ENCODE measurements around the gene NDUFA11. TPM values are rescaled to one million over a fixed set of nuclear protein-coding genes. Genes with fewer than 3 reads are reported as not detected.

Gene NDUFA11
- total and polyA plus RNA-seq, 2 of the 13 experiments (the other 11 are each of a cell fraction or from before 2014, with no cell fraction given), result 286 to 378 TPM

- TF ChIP-seq RNF2 (conservative IDR thresholded peaks at IDR 0.05; ENCODE audit: low read depth), result no peak
These were observed 26.0 kb upstream of the NDUFA11 start (continued) for GRCh38 chr19:5929625-5930024.

- Histone ChIP-seq H3K4me2 (ENCODE audit: low read depth, low read length) (no peak overlapping the region), H3K27me3 (ENCODE audit: control insufficient read depth in 1 of 2, insufficient read depth in 2 of 2, low read length in 2 of 2) (no peaks in the 10 kb centered on the region; a peak in 1 of 5 replicates), H3K27ac (ENCODE audit: extremely low read length, insufficient read depth, low read length) (no peak overlapping the region), H3K4me3 (replicated peaks in 1 of 3; ENCODE audit: insufficient read depth in 1 of 3, low read depth in 2 of 3, low read length in 3 of 3) (no peak overlapping the region), H2AFZ (ENCODE audit: low read length) (no peak overlapping the region), H3K9me3 (ENCODE audit: low read length) (no peaks in the 10 kb centered on the region), H3K79me2 (ENCODE audit: insufficient read depth, low read length) (peaks cover 2% of the 10 kb centered on the region), H3K9ac (ENCODE audit: insufficient read depth, low read depth, low read length) (no peak overlapping the region), H4K20me1 (ENCODE audit: insufficient read depth, low read length) (peaks cover 7% of the 10 kb centered on the region; the same call in 1 of the 2 replicates), H3K4me1 (ENCODE audit: insufficient read depth, low read length) (no peaks in the 10 kb centered on the region), H3K36me3 (replicated peaks in 1 of 2; ENCODE audit: control insufficient read depth in 1 of 2, insufficient read depth in 2 of 2, low read length in 2 of 2) (peaks cover 62 to 96% of the 10 kb centered on the region in 2 experiments)
- no peak for DNase-seq (ENCODE audit: low spot score)
- TF ChIP-seq RBM22 (optimal IDR thresholded peaks at IDR 0.05; ENCODE audit: low read length) (peak; percentile 47), ZSCAN25 (CRISPR knock-in tag; IDR thresholded peaks at IDR 0.05) (no peak), ATF5 (CRISPR knock-in tag; IDR thresholded peaks at IDR 0.05; ENCODE audit: low read depth) (no peak), ATF7 (IDR thresholded peaks at IDR 0.05) (no peak), ATF7 (CRISPR knock-in tag; IDR thresholded peaks at IDR 0.05) (no peak), AGO2 (optimal IDR thresholded peaks at IDR 0.05; ENCODE audit: low read depth, low read length) (peak; percentile 52), SP4 (CRISPR knock-in tag; IDR thresholded peaks at IDR 0.05) (no peak), ZNF101 (CRISPR knock-in tag; IDR thresholded peaks at IDR 0.05; ENCODE audit: borderline replicate concordance, low read depth) (no peak), EEA1 (CRISPR knock-in tag; IDR thresholded peaks at IDR 0.05; ENCODE audit: borderline replicate concordance) (no peak), MAZ (IDR thresholded peaks at IDR 0.05; ENCODE audit: borderline replicate concordance, low read depth, low read length) (no peak), MAZ (CRISPR knock-in tag; IDR thresholded peaks at IDR 0.05; ENCODE audit: low read depth) (no peak), SMYD3 (CRISPR knock-in tag; IDR thresholded peaks at IDR 0.05) (no peak), PITX1 (CRISPR knock-in tag; IDR thresholded peaks at IDR 0.05) (no peak), MAFK (conservative IDR thresholded peaks at IDR 0.05 in 1 of 2, IDR thresholded peaks at IDR 0.05 in 1 of 2; ENCODE audit: low read length in 2 of 2) (no peak), HNRNPUL1 (IDR thresholded peaks at IDR 0.05; ENCODE audit: low read depth, low read length) (no peak)
- TF ChIP-seq, protein P1, sequence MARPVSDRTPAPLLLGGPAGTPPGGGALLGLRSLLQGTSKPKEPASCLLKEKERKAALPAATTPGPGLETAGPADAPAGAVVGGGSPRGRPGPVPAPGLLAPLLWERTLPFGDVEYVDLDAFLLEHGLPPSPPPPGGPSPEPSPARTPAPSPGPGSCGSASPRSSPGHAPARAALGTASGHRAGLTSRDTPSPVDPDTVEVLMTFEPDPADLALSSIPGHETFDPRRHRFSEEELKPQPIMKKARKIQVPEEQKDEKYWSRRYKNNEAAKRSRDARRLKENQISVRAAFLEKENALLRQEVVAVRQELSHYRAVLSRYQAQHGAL (CRISPR knock-in tag; IDR thresholded peaks at IDR 0.05; ENCODE audit: not compliant biosample characterization), result no peak
- TF ChIP-seq, protein P2, sequence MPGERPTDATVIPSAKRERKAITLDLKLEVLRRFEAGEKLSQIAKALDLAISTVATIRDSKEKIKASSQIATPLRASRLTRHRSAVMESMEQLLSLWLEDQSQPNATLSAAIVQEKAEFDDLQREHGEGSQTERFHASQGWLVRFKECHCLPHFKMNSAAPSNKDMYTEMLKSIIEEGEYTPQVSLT (CRISPR knock-in tag; IDR thresholded peaks at IDR 0.05; ENCODE audit: borderline replicate concordance, low read depth), result no peak
- TF ChIP-seq, protein P3, sequence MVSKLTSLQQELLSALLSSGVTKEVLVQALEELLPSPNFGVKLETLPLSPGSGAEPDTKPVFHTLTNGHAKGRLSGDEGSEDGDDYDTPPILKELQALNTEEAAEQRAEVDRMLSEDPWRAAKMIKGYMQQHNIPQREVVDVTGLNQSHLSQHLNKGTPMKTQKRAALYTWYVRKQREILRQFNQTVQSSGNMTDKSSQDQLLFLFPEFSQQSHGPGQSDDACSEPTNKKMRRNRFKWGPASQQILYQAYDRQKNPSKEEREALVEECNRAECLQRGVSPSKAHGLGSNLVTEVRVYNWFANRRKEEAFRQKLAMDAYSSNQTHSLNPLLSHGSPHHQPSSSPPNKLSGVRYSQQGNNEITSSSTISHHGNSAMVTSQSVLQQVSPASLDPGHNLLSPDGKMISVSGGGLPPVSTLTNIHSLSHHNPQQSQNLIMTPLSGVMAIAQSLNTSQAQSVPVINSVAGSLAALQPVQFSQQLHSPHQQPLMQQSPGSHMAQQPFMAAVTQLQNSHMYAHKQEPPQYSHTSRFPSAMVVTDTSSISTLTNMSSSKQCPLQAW (CRISPR knock-in tag; IDR thresholded peaks at IDR 0.05), result no peak
- ChIA-PET CTCF (ENCODE audit: low intra/inter-chr PET ratio, low total read pairs) (no interaction called here), POLR2A (no interaction called here)
- no peak for FAIRE-seq
- 93% methylated on average over 12 of the region's 13 CpGs for WGBS (ENCODE audit: low lambda C conversion rate)
- intact Hi-C loops (cut with micrococcal nuclease; ENCODE audit: unreplicated experiment) (no loop called here), in situ Hi-C loops (cut with HindIII; ENCODE audit: extremely low pct_ligation_motif_present, low pct_unique_long_range_greater_than_20kb) (no loop called here)
- no TSS peak for BruUV-seq (replicated peaks)
- no peak for ATAC-seq
These were observed 25.6 kb upstream of the NDUFA11 start for GRCh38 chr19:5929179-5929578.
